HG03159 (cell line): ENCODE results near the gene MAFF.

Source experiments
- ATAC-seq: cut with Tn5 transposase; IDR thresholded peaks from one replicate; pipeline ENCODE4 v1.9.1; 2021; ENCODE audit warnings: mild to moderate bottlenecking, moderate library complexity; ENCODE audit not compliant: unreplicated experiment

Gene MAFF

GRCh38 chr22:38246046-38246658 lies 44.4 kb downstream of the MAFF start:
- ATAC-seq: no peak

- no peak for ATAC-seq
Observed at GRCh38 chr22:38246692-38247091, 44.9 kb downstream of the MAFF start.

- ATAC-seq: no peak
Observed at GRCh38 chr22:38247713-38248112, 45.9 kb downstream of the MAFF start.

- ATAC-seq: no peak
Observed at GRCh38 chr22:38248280-38248679, 46.5 kb downstream of the MAFF start.

GRCh38 chr22:38249301-38249700 lies 47.5 kb downstream of the MAFF start:
- no peak for ATAC-seq

- no peak for ATAC-seq
Observed at GRCh38 chr22:38249803-38250642, 48.2 kb downstream of the MAFF start.

- no peak for ATAC-seq
Observed at GRCh38 chr22:38250643-38251340, 49.0 kb downstream of the MAFF start.

GRCh38 chr22:38251341-38251692 lies 49.5 kb downstream of the MAFF start:
- no peak for ATAC-seq

GRCh38 chr22:38255697-38256096 lies 53.9 kb downstream of the MAFF start:
- ATAC-seq: no peak

GRCh38 chr22:38257181-38257580 lies 55.4 kb downstream of the MAFF start:
- no peak for ATAC-seq

GRCh38 chr22:38257650-38258250 lies 56.0 kb downstream of the MAFF start:
- ATAC-seq: no peak

GRCh38 chr22:38258895-38259294 lies 57.1 kb downstream of the MAFF start:
- no peak for ATAC-seq

- no peak for ATAC-seq
Observed at GRCh38 chr22:38259370-38259769, 57.6 kb downstream of the MAFF start.

GRCh38 chr22:38260761-38261681 lies 59.2 kb downstream of the MAFF start:
- no peak for ATAC-seq

GRCh38 chr22:38262051-38262795 lies 60.4 kb downstream of the MAFF start:
- no peak for ATAC-seq

GRCh38 chr22:38264322-38264843 lies 62.6 kb downstream of the MAFF start:
- ATAC-seq: no peak
